COR-L47 (cell line): ENCODE measurements around the gene CLDN10.
"Not testable (repeated sequence)": the region's sequence is repeated elsewhere in the genome, so short reads cannot be mapped to it uniquely, and the experiment has no call there.

Experiments used
- DNase-seq: peaks from one replicate; lab custom pipeline; 2025; lab: John Stamatoyannopoulos, UW

The CLDN10 gene, protein sequence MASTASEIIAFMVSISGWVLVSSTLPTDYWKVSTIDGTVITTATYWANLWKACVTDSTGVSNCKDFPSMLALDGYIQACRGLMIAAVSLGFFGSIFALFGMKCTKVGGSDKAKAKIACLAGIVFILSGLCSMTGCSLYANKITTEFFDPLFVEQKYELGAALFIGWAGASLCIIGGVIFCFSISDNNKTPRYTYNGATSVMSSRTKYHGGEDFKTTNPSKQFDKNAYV

DNA sequence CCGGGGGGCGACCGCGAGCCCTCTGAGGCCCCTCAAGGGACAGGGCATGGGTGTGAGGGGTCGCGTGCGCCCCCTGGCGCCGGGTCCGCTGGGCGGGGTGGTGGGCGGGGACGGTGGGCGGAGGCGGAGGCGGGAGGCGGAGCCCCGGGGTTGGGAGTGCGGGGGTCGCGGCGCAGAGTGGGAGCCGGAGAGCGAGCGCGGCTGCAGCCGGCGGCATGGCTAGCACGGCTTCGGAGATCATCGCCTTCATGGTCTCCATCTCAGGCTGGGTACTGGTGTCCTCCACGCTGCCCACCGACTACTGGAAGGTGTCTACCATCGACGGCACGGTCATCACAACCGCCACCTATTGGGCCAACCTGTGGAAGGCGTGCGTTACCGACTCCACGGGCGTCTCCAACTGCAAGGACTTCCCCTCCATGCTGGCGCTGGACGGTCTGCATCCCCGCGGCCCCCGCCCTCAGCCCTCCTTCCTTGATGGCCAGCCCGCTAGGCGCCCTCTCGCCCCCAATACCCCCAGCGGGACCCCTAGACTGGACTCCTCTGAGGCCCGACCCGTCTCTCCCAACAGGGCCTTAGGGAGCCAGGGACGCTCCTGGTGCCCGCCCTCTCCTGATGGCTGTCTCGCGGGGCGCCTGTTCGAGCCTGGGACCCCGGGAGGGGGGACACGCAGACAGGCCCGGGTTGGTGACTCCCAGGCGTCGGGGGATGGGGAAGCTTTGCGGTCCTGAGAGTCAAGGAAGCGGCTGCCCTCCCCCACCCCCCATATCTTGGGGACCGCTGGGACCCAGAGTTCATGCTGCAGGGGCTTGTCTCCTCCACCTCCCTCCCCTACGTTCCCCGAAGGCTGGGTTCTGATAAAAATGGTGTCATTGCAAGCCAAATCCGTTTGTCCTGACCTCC is at the start of gene CLDN10:
Gene CLDN10, plus strand, starts transcription at position 182 of the 903 bp plus-strand sequence. Its CDS starts 34 bp downstream, at position 216.
- DNase-seq = no peak

DNA sequence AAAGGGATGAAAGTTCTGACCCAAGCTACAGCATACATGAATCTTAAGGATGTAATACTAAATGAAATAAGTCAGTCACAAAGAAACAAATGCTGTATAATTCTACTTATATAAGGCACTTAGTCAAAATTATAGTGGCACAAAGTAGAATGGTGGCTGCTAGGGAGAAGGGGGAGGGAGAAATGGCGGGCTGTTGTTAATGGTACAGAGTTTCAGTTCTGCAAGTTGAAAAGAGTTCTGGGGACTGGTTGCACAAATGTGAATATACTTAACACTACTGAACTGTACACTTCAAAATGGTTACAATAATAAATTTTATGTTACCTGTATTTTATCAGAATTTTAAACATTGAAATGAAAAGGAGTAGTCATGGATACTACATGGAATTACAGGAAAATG is 48.9 kb upstream of the CLDN10 start:
- no peak for DNase-seq

DNA sequence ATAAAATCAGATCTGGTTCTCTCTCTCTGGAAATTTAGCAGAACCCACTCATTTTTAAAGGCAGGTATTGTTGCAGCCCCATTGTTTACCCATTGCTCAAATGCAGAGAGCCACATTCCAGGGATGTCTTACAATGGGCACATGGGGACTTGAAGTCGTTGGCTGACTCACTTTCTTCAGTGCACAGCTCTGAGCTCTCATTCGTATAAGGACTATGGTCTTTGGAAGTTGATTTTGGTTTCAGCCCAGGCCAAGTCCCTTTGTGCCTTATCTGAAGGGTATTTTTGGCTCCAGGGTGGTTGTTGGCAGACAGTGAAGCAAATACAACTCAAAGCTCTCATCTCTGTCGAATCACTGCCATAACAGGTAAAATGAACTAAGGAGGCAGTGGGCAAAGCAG is 47.3 kb upstream of the CLDN10 start:
- DNase-seq = no peak

DNA sequence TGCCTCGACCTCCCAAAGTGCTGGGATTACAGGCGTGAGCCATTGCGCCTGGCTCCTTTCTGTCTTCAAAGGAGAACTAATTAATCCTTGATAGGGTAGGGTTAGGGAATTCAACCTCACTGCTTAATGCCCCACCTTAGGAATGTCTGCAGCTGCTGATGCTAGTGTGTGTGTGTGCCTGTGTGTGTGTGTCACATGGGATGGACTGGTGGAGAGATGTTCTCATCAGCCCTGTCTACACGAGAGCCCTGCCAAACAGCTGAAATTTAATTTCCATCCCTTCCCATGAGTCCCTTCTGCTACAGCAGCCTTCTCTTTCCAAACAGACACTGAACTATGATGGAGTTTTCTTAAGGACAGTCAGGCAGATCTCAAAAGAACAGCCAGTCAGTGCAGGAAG is 46.5 kb upstream of the CLDN10 start:
- no peak for DNase-seq

DNA sequence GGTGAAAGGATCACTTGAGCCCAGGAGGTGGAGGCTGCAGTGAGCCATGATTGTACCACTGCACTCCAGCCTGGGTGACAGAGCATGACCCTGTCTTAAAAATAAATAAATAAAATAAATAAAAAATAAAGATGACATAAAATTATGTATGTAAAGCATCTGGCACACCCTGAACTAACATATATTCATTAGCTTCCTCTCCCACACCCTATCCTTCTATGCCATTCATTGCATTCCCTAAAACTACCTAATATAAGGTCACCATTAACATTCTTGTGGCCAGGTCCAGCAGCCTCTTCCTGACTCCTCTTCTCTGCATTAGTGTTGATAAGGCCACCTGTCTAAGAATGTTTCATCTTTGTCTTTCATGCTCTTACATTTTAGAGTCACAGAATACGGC is 44.5 kb upstream of the CLDN10 start:
- DNase-seq = no peak

DNA sequence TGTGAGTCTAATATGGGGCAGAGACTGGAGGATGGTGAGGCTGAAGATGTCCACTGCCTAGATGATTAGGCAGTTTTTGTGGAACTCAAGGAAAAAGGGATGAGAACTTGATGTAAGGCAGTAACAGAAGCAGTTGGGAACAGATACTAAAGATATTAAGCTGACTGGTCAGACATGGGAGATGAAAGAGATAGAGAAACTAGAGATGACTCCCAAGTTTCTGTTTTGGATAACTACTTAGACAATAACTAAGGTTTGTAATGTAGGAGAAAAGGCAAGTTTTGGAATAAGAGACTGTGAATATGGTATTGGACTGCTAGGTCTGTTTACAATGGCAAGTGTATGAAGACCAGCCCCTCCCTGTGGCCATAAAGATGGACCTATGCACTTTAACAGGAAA is 43.5 kb upstream of the CLDN10 start:
- DNase-seq = no peak

DNA sequence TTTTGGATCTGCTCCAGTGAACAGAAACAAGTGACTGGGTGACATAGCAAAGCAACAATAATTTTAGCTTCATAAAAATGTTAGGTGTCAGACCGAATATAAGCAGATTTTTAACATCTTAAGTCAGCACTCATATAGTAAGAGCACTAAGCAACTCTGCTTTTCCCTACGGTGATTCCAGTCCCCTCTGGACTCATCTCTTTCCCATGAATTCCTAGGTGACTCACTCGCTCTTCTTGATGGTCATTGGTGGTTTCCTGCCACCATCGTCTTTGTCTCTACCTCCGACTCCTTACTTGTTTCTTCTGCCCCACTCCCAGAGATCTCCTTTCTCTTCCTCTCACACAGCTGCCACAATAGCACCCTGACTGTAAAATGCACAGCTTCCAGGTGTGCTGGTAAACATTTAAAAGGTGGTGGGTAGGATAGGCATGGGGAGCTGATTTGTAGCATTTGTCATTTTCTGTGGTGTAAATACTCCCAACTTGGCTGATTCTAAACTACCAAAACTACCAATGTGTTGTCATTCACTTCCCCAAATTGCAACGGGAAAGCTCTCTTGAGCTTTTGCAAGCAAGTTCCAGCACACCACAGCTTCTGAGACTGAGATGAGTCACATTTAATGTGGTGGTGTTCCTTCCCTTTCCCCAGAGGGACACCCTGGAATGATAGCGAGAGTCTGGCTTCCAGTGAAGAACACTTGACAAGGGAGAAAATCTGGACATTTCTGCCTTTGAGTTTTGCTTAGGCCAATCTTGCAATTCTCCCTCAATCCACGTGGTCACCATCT is 42.8 kb upstream of the CLDN10 start:
- DNase-seq = no peak

DNA sequence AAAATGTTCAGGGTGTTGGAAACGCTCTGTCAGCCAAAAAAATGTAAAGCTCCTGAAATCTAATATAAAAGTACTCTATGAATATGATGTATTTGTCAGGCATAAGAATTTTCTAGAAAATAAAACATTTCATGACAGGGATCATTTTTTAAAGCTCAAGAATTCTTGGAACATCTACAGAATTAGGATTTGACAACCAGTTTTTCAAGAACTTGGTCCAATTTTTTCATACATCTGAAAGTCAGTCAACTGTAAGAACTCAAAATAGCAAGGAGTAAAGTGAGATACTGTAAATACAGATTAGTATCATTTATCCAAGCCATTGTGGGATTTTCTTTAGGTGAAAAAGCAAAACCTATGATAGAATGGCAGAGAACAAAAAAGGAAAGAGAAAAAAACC is 41.6 kb upstream of the CLDN10 start:
- DNase-seq = no peak

DNA sequence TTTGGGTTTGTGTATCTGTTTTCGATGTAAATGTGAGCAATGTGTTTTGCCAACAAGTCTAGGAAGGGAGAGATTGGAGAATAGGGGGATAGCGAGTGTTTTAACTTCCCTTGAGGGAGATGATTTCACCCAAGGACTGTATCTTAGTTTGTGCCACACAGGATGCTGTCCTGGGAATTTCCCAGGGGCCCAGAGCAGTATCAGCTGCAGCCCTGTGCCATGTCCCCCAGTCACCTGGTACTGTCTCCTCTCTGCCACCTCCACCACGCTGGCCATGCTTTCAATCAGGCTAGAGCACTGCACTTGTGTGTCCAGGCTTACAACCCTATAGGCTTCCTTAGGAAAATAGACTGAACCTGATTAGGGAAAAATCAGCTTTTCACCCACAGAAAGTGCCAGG is 40.1 kb upstream of the CLDN10 start:
- no peak for DNase-seq

DNA sequence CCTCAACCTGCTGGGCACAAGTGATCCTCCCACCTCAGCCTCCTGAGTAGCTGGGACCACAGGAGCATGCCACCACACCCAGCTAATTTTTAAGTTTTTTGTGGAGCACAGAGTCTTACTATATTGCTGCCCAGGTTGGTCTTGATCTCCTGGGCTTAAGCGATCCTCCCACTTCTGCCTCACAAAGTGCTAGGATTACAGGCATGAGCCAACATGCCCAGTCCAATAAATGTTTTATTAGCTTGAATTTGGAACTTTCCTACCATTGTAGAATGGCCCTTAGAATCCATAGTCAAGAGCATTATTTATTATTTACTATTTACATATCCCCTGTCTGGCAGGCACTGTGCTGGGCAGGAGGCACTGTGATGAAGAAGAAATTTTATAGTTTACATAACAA is 39.6 kb upstream of the CLDN10 start:
- DNase-seq = no peak

DNA sequence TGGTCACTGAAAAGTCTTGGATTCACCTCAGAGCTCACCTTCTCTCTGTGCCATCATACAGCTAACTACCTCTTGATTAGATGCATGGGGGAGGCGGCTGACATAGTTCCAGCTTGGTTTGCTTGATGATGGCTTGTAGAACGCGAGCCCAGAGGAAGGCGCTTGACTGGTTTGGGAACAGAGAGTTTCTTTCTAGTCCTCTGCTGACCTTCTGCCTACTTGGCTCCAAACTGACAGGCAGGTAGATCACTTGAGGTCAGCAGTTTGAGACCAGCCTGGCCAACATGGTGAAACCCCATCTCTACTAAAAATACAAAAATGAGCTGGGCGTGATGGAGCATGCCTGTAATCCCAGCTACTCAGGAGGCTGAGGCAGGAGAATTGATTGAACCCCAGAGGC is 36.9 kb upstream of the CLDN10 start:
- not testable (repeated sequence) for DNase-seq

DNA sequence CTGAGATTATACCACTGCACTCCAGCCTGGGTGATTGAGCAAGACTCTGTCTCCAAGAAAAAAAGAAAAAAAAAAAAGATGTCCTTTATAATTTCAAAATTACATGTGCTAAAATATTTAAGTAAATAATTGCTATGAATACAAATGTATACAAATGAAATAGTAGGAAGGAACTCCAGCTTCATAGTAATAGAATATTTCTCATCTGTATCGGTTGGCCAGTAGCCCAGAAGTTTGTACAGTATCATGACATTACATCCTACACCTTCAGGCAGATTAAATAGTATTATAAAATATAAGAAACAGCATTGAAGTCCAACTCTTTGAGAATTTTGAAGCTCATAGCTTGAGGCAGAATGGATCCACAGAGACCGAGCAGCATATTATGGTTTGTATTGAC is 36.5 kb upstream of the CLDN10 start:
- no peak for DNase-seq

DNA sequence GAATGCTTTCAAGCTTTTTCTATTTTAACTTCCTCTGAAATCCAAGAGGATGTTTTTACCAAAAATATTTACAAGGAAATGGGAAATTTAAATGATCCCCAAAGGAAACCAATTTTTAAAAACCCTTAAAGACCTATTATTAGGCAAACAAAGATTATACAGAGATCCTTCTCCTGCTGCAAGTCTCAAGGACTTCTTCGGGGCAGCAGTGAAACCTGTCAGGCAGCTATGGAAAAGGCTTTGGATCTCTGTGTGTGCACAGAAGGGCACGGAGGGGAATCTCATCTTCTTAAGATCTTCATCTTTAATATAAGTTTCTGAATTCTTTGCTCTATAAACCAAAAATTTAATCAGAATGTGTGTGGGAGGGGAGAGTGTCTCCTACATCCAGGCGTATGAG is 36.0 kb upstream of the CLDN10 start:
- DNase-seq = no peak

DNA sequence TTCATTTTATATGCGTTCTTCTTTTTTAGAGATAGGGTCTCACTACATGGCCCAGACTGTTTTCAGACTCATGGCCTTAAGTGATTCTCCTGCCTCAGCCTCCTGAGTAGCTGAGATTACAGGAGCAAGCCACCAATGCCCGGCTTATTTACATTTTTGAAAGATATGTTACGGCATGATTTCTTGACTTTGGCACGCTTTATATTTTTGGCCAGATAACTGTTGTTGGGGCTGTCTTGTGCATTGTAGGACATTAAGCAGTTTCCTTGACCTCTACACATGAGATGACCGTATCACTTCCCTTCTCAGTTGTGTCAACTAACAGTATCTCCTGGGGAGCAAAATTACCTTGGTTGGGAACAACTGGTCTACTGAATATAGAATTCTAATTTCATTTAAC is 28.9 kb upstream of the CLDN10 start:
- DNase-seq = no peak

DNA sequence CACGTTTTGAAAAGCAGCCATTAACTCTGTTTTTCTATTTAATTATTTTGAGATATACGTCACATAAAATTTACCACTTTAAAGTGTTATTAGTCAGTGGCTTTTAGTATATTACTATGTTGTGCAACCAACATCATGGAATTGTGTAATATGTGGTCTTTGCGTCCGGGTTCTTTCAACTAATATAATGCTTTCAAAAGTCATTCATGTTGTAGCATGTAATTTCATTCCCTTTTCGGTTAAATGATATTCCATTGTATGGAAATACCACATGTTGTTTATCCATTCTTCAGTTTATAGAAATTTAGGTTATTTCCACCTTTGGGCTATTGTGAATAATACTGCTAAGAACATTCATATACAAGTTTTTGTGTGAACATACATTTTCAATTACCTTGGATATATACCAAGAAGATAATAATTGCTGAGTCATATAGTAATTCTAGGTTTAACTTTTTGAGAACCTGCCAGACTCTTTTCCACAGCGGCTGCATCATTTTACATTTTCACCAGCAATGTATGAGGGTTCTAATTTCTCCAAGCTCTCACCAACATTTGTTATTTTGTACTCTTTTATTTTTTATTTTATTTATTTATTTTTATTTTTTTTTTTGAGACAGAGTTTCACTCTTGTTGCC is 28.1 kb upstream of the CLDN10 start:
- DNase-seq = no peak

DNA sequence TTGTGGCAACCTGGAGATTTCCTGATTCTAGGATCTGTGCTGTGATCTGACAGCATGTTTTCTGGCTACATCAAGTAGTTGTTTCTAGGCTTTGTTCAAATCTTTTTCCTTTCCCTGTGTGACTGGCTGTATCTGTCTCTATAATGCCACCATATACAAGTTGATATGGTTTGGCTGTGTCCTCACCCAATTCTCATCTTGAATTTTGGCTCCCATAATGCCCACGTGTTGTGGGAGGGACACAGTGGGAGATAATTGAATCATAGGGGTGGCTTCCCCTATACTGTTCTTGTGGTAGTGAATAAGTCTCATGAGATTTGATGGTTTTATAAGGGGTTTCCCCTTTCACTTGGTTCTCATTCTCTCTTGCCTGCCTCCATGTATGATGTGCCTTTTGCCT is 24.6 kb upstream of the CLDN10 start:
- no peak for DNase-seq

DNA sequence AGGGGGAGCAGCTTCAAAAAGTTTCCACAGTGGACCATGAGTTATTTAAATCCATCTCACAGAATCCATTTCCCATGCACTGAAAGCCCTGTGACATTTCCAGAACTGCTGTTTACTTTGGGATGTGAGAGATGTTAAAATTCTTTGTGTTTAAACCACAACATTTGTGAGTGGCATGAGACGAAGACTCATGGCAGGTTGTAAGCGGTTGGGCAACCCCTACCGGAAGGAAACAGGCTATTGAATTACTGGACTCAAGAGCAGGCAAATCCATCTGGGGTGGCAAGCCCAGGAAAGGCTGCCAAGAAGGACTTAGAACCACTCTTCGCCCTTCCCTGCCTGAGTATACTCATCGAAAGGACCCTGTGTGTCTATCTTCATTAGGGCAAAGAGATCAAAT is 22.3 kb upstream of the CLDN10 start:
- no peak for DNase-seq

DNA sequence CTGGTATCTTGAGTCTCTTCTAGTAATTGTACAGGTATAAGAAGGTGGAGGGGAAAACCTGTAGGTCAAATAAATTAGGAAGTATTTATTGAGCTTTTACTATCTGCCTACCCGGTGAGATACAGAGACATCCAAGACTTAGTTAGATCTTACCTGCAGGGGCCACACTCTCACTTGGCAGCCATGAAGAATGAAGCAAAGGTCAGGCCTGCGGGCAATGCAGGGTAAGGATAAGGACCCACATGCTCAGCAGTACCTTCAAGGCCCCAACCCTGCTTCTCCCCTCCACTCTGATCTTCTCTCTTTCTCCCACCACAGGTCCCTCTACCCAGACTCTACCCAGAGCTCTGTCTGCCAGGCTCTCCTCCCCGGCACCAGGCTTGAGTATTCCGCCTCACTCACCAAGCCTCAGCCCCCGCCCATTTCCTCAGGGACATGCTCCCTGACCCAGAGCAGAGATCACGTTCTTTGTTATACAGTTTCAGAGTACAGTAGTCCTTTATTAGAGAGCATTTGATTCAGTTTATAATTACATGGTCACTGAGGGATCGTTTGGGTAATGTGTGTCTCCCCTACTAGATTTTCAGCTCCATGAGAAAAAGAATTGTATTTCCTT is 18.9 kb upstream of the CLDN10 start:
- DNase-seq = no peak

DNA sequence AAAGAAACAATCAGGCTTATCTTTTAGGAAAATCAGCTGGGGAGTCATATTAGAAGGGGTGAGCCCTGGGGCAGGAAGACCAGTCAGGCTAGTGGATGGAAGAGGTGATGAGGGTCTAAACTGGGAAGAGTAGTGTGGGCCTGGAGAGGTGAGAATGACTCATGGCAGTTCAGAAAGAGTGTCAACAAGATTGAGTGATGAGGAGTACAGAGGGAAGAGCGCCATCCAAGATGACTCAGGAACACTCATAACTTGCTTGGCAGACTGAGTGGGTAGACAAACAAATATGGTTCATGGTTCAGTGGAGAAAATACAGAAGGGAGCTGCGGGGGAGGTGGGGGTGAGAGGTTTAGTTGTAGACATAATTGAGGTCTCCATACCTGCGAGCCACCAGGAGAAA is 17.3 kb upstream of the CLDN10 start:
- DNase-seq = no peak

DNA sequence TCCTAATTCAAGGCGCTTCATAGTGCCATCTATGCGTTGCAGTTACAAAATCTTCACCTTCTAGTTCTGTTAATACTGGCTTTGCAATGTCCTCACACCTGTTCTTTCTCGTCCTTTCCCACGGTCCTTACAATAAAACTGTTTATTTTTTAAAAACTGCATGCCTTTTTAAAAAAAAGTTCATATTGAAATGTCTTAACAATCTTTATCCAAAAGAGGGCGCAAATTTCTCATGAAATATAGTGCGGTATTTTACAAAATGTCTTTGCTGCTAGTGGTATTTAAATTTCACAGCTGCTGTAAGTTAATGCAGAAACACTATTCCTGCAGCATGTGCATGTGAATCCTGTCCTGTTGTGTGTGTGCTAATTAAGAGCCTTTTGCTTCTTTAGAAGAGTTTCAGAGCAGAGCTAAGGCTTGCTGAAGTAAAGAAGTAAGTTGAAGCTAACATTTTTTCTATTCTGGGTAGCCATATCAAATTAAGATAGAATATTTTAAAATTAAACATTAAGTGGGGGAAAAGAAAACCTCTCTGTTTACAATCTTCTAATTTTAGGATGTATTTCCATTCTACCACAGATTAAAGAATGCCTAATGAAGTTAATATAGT is 15.8 kb upstream of the CLDN10 start:
- DNase-seq = peak; percentile 40

DNA sequence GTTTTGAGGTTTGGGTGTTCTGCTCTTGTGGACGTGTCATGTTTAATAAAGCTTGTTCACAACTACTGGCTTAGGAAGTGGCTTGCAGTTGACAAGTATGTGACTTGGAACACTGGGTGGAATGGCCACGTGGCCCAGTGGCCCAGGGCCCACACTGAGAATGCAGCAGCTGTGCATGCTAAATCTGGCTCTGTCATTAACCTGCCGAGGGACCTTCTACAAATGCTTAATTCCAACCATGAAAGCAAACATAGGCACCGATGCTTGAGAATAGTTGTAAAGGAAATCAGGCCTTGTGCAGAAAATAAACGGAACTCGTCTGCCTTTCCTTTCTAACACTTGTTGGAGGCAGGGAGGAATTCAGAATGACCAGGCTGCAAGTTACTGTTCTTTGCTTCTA is 11.6 kb upstream of the CLDN10 start:
- DNase-seq = no peak
